HG02885 (cell line): ENCODE results near the gene MRPL20.
"Not testable (repeated sequence)": the region's sequence is repeated elsewhere in the genome, so short reads cannot be mapped to it uniquely, and the experiment has no call there.

ENCODE experiments used
- ATAC-seq: cut with Tn5 transposase; IDR thresholded peaks from one replicate; pipeline ENCODE4 v1.9.1; 2021; ENCODE audit warnings: mild to moderate bottlenecking; ENCODE audit not compliant: unreplicated experiment, poor library complexity

Gene MRPL20

DNA sequence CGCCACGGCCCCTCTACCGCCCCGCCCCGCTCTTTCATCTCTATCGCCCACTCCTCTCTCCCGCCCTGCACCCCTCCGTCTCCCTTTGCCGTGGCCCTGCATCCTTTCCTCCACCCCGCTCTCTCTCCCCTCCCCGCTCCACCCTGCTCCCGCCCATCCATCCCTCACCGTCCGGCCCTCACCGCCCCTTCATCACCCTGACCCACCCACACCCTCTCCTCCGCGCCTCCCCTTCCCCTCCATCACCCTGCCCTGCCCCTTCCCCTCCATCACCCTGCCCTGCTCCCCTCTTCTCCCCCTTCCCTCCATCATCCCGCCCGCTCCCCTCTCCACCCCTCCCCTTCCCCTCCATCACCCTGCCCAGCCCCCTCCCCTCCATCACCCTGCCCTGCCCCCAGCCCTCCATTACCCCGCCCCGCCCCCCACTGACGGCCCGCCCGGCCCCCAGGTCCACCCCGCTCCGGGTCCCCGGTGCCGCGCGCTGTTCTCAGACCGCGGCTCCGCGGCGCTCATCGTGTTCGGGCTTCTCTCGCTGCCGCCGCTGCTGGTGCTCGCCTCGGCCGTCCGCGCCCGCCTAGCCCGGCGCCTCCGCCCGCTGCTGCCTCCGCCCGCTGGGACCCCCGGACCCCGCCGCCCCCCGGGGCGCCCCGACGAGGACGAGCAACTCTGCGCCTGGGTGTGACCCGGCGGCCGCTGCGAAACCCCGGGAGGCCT lies 20.2 kb upstream of the MRPL20 start:
- no peak for ATAC-seq

DNA sequence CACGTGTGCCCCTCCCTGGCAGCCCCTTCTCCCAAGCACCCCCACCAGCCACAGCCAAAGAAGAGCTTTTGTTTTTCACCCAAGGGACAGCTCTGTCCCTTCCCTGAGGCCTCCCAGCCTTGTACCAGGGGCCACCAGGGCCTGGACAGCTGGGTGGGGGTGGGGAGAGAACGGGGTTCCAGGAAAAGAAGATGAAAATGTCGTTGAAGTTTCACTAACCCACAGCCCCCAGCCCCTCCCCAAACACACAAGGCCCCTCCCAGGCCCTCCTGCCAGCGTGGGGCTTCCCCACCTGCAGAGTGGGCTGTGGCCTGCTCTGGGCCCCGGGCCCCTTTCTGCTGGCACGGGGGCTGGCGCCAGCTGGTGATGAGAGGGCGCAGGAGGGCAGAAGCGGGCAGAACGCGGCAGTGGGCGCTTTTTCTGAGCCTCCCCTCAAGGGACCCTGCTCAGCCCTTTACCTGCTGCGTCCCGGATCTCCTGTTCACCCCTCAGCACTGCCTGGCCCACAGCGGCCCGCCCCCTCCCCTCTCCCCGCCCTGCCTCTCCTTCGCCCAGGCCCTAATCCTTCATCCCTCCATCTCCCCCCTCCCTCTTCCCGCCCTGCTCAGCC lies 19.5 kb upstream of the MRPL20 start:
- ATAC-seq, result no peak

DNA sequence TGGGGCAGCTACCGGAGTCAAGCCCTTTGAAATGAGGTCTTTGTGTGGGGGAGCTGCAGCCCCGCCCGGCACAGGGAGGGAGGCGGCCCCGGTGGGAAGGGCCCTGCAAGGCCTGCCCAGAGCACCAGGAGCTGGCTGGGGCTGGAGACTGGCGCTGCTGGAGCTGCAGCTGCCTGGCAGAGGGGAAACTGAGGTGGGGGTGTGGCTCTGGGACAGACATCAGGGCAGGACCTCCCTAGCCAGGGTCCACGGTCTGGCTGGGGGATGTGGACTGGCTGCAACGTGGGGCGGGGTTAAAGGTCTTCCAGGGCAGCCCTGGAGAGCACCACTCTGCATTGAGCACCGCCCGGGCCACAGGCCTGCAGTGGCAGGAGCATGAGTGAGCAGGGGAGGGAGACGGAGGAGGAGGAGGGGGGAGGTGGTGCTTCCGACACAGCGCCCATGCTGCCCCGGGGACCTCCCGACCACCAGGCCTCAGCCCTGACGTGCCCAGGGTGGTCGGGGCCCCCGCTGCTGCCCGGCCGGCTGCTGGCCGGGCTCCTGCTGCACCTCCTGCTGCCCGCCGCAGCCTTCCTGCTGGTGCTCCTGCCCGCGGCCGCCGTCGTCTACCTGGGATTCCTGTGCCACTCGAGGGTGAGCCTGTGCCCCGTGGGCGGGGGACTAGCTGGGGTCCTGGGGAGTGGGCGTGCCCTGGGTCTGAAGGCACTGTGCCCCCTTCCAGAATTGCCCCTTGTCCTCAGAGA lies 18.8 kb upstream of the MRPL20 start:
- no peak for ATAC-seq

DNA sequence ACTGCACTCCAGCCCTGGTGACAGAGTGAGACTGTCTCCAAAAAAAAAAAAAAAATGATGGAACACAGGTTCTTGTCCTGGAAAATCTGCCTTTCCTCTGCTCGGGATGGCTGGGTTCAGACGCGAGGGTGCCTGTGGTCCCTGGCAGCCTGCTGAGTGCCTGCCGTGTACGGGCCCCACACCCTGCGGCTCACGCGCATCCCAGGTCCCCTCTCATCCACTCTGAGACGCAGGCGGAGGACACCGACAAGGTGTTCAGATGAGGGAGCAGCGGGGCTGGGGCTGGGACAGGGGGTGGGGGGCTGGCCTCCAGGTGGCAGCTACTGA lies 18.3 kb upstream of the MRPL20 start:
- ATAC-seq, result no peak

DNA sequence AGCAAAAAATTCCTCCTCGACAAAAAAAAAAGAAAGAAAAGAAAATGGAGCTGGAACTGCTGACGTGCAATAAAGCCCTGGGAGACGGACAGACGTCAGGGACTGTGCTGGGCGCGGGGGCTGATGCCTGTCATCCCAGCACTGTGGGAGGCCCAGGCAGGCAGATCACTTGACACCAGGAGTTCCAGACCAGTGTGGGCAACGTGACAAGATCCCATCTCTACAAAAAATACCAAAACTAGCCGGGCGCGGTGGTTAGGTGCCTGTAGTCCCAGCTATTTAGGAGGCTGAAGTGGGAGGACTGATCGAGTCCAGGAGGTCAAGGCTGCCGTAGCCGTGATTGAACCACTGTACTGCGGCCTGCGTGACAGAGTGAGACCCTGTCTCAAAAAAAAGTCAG lies 17.6 kb upstream of the MRPL20 start:
- ATAC-seq, result no peak

DNA sequence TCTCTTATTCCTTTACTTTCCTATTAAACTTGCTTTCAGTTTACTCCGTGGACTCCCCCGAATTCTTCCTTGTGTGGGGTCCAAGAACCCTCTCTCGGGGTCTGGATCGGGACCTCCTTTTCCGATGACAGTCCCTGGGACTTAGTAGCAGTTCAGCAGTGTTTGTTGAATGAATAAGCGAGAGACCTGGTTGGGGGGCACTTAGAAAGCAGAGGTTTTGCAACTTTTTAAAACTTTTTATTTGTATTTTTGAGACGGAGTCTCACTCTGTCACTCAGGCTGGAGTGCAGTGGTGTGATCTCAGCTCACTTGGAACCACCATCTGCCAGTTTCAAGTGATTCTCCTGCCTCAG lies 16.1 kb upstream of the MRPL20 start:
- ATAC-seq, result no peak

DNA sequence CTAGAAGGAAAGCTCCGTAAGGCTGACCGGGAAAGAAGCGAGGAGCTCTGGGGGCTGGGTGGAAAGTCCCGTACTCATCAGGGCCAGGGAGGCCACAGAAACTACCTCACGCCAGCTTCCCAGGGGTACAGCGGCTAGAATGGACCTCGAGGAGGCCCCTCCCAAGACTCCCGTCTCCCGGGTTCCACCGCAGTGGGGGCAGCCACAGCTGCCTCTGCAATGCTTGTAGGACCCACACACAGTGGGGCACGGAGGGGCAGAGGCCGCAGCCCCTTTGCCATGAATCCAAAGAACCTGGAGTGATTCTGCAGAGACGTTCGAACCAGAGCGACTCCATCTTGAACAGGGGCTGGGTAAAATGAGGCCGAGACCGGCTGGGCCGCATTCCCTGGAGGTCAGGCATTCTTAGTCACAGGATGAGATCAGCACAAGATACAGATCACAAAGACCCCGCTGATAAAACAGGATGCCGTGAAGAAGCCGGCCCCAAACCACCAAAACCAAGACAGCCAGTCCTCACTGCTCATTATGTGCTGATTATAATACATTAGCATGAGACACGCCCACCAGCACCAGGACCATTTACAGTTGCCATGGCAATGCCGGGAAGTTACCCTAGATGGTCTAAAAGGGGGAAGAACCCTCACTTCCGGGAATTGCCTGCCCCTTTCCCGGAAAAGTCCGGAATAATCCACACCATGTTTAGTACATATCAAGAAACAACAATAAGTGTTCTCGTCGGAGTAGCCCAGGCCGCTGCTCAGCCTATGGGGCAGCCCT lies 15.6 kb upstream of the MRPL20 start:
- ATAC-seq, result no peak

DNA sequence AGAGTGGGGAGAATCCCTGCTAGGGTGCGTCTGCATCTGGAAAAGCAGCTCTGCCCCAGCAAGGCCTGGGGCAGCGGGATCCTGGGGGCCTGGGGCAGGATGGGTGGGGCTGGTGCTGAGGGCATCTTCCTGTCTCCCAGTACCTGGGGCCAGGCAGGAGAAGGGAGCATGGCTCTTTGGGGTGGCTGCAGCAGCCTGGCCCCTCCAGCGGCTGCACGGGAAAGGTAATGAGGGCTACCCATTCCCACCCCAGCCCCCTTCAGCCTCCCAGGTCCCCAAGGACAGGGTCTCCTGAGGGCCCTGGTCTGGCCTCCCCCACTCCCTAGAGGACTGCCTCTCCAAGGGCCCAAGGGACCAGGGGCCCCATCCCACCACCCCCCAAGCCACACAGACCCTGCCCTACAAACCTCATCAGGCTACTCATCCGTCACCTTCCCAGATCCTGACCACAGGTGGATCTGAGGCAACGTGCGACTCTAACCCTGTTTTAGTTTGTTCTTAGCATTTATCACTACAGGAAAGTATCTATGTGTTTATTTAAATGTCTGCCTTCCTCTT lies 14.9 kb upstream of the MRPL20 start:
- ATAC-seq, result no peak

DNA sequence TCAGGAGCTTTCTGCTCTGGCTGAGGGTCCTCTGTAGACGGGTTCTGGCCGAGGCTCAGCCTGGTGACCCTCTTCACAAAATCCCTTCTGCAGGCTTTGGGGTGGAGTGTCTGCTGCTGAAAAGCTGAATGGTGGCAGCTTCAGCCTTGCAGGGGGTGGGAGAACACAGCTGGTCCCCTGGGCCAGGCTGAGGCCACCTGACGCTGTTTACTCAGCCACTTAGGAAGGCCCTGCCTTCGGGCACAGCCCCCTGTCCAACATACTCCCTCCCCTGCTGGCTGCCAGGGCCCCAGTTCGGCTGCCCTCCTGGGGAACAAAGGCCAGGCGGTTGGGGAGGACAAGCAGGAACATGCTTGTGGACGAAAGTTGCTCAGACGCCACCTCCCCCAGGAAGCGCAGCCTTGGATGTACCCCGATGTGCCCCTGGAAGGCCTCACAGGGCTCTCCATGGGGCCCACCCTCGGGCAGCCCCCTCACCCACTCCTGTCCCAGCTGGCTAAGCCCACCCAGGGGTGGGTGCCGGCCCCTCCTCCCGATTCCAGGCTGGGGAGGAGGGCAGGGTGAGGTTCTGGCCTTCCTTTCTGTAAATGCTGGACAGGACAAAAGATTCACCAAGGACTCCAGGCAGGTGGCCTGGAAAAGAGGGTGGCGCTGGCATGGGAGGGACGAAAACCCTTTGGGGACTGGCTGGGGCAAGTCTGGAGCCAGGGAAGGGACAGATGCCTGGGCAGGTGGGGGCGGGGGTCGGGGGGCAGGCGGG lies 14.2 kb upstream of the MRPL20 start, which contains the start of gene ANKRD65:
ANKRD65 (minus strand) TSS at position 130 of the 760 bp plus-strand sequence. CDS start 271 bp downstream, outside the sequence.
- ATAC-seq, result no peak

DNA sequence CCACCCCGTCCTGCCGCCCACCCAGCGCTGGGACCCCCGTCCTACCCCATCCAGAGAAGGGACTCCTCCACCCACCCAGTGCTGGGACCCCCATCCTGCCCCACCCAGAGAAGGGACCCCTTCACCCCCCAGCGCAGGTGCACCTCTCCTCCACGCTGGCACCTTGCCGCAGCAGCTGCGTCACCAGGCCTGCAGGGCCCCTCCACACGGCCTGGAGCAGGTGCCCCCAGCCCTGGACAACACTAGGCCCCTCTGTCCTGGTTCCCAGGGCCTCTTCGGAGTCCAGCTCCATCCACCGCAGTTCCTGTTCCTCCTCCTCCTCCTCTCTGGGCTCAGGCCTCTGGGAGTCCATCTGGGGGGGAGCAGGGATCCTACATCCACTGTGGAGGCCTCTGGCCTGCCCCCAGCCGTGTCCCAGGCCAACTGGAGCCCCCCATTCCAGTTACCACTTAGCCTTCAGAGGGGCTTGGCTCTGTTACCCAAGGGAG lies 13.6 kb upstream of the MRPL20 start:
- no peak for ATAC-seq

DNA sequence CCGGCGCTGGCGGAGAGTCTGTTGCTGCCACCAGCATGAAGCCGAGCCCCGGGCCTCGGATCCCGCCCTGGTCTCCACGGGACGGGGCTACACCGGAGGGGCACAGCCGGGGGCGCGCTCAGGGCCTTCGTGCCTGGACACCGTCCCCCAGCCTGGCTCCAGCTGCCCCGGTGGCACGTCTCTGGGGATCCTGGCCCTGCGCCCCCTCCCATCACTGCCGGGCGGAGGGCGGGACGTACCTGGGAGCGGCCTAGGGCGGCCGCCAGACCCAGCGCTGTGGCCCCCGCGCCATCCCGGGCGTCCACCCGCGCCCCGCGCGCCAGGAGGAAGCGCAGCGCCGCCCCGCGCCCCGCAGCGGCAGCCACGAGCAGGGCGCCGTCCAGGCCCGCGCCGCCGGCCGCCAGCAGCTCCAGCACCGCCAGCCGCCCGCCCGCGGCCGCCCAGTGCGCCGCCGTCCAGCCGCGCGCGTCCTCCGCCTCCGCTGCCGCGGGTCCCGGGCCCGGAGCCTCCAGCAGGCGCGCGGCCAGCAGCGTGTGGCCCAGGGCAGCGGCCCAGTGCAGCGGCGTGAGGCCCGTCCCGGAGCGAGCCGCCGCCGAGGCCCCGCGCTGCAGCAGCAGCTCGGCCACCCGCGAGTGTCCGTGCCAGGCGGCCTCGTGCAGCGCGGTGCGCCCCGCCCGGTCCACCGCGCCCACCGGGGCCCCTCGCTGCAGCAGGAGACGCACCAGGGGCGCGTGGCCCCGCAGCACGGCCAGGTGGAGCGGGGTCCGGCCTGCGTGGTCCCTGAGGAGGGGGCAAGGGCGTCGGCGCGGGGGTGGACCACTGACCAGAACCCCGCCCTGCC lies 12.9 kb upstream of the MRPL20 start:
- ATAC-seq, result no peak

DNA sequence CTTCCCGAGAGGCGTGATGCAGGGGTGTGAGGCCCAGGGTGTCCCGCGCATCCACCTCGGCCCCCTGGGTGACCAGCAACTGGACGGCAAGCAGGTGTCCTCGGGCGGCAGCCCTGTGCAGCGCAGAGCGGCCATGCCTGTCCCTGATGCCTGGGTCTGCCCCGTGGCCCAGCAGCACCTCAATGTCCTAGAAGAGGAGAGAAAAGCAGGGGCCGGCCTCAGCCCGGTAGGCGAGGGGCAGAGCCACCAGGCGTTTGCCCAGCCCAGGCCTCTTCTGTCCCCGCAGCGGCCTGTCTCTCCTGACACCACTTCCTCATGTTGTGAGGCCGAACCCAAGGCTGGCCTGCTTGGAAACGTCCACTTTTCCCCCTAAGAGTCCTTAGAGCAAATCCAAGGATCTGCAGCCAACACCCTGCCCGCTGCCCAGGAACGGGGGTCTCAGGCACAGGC lies 12.3 kb upstream of the MRPL20 start:
- no peak for ATAC-seq

DNA sequence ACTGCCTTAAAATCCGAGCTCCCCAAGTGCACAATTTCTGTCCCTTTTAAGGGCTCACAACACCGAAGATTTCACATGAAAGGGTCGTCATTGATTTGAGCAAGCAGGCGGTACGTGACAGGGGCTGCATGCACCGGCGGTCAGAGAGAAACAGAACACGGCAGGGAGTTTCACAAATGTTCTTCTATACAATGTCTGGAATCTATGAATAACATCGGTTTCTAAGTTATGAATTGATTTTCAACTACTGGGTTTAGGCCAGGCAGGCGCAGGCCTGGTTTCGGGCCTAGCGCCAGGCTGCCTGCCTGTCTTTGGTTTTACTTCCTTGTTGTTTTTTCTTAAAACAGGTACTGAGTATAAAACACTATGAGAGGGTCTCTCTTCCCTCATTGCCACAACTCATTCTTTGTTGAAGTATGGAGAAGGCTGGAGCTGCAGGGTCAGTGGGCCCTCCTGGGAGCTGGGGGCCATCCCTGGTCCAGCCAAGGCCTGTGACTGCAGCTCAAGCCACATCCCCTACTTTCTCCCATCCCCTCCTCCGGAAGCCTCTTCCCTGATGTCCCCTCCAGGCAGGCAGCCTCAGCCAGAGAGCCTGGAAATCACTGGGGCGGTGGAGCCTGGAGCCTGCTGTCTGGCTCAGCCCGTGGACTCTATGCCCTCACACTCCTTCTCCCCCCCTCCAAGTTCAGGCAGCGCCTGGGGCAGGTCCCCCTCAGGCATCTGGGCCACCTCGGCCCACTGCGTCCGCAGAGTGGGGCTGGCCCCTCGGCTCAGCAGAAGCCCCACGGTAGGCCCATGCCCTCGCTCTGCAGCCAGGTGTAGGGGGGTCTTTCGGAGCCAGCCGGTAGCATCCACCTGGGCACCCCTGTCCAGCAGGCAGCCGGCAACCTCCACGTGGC lies 11.6 kb upstream of the MRPL20 start:
- no peak for ATAC-seq

DNA sequence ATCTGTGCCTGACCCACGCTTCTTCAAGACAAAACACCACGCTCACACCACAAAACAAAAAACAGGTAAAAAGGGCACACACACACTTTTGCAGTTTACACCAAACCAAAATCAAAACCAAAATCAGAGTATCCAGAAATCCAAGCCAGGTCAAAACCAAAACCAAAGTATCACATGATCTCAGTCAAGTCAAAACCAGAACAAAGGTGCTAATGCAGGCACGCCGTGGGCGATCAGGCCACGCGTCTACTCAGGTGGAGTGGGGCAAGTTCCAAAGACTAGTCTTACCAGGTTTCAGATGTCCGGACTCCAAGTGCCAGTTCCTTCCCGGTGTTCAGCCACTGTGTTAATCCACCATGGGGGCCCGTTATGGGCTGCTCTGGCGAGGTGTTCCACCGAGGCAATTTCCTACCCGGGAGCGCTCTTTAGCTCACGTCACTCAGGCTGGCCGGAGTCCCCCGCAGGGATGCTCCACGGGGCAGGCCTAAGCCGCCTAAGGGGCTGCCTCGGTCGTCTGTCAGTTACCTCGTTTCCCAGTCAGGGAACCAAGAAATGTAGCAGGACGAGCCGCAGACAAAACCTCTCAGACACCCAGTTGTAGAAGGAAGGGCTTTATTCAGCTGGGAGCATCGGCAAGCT lies 10.9 kb upstream of the MRPL20 start:
- not testable (repeated sequence) for ATAC-seq

DNA sequence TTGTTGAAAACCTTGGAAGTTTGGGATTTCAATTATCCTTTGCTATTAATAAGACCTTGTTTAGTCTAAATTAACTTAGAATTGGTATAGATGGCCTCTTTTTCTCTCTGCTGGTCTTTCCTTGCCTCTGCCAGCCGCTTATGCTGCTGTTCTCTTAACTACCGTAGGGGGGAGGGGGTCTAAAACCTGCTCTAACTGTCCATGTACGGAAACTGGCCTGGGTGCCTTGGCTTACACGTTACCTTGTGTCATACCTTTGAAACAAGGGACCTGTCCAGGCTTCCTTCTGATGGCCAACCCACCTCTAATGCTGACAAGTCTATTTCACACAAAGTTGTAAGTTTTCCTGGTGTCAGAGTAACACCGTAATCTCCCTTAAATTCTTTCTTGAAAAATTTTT lies 10.3 kb upstream of the MRPL20 start:
- not testable (repeated sequence) for ATAC-seq

DNA sequence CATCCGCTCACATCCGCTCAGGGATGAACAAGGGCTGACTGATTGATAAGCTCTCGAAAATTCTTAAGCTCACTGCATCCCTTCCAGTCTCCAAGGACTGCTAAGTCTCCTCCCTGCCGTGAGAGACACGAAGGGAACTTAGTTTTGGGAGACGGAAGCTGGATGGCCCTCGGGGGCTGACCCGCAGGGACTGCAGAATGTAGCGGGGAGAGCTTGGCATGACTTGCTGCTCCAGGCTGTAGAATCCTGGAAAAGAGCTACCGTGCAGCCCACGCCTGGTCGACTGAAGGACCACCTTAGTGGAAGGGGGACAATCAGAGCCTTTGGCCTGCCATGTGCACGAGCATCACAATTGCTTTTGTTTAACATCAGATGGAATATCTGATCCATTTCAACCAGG lies 8.7 kb upstream of the MRPL20 start:
- no peak for ATAC-seq

DNA sequence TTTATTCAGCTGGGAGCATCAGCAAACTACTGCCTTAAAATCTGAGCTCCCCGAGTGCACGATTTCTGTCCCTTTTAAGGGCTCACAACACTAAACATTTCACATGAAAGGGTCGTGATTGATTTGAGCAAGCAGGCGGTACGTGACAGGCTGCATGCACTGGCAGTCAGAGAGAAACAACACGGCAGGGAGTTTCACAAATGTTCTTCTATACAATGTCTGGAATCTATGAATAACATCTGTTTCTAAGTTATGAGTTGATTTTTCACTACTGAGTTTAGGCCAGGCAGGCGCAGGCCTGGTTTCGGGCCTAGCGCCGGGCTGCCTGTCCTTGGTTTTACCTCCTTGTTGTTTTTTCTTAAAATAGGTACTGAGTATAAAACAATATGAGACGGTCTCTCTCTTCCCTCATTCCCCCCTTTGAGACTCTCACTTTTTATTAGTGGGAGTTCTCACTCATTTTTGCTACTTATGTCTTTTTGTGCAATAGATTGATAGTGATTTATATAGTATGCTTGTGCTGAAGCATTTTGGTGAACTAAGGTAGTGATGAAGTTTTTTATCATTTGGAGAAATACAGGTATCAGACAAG lies 5.3 kb upstream of the MRPL20 start:
- ATAC-seq, result not testable (repeated sequence)
